GM19463 (cell line): ENCODE measurements around the gene DFFA.
"Not testable (repeated sequence)": the region's sequence is repeated elsewhere in the genome, so short reads cannot be mapped to it uniquely, and the experiment has no call there.

ENCODE experiments used
- ATAC-seq: cut with Tn5 transposase; IDR thresholded peaks from one replicate; pipeline ENCODE4 v1.9.1; 2021; ENCODE audit warnings: mild to moderate bottlenecking, moderate library complexity; ENCODE audit not compliant: unreplicated experiment

Gene DFFA

GRCh38 chr1:10506046-10506676 is 33.8 kb upstream of the DFFA start:
- ATAC-seq, result not testable (repeated sequence)

- ATAC-seq, result no peak
These were observed 31.9 kb upstream of the DFFA start for GRCh38 chr1:10504249-10504648.

- ATAC-seq, result no peak
These were observed 29.9 kb upstream of the DFFA start for GRCh38 chr1:10502206-10502605.

- ATAC-seq, result no peak
These were observed 25.9 kb upstream of the DFFA start for GRCh38 chr1:10498231-10498630.

GRCh38 chr1:10497109-10497508 is 24.8 kb upstream of the DFFA start:
- no peak for ATAC-seq

GRCh38 chr1:10495952-10496351 is 23.6 kb upstream of the DFFA start:
- ATAC-seq, result no peak

- no peak for ATAC-seq
These were observed 23.1 kb upstream of the DFFA start for GRCh38 chr1:10495475-10495817.

- ATAC-seq, result peak; percentile 89
These were observed 22.6 kb upstream of the DFFA start for GRCh38 chr1:10494754-10495474.

- no peak for ATAC-seq
These were observed 22.1 kb upstream of the DFFA start for GRCh38 chr1:10494418-10494753.

- no peak for ATAC-seq
These were observed 18.1 kb upstream of the DFFA start for GRCh38 chr1:10490286-10490970.

- no peak for ATAC-seq
These were observed 17.1 kb upstream of the DFFA start for GRCh38 chr1:10489291-10490055.

GRCh38 chr1:10484521-10484920 is 12.2 kb upstream of the DFFA start:
- no peak for ATAC-seq

GRCh38 chr1:10480614-10481013 is 8.3 kb upstream of the DFFA start:
- no peak for ATAC-seq

GRCh38 chr1:10479296-10479695 is 7.0 kb upstream of the DFFA start:
- no peak for ATAC-seq

- no peak for ATAC-seq
These were observed 3.2 kb upstream of the DFFA start for GRCh38 chr1:10475510-10475909.

GRCh38 chr1:10474613-10475507 is 2.5 kb upstream of the DFFA start, which contains the start of gene PEX14:
Gene PEX14 (plus strand): TSS chr1:10474950. CDS start chr1:10474967, 17 bp downstream.
- ATAC-seq, result peak; percentile 70

GRCh38 chr1:10474309-10474612 is 1.9 kb upstream of the DFFA start:
- ATAC-seq, result not testable (repeated sequence)

GRCh38 chr1:10473145-10473765 is 926 bp upstream of the DFFA start:
- no peak for ATAC-seq

- no peak for ATAC-seq
These were observed 714 bp downstream of the DFFA start for GRCh38 chr1:10471411-10472219.
